HG03108 (cell line): Measurements from ENCODE around the gene E2F7.
A peak's percentile ranks its signal among the peaks of the same experiment; 100 is the strongest.

Experiments used
- ATAC-seq: cut with Tn5 transposase; IDR thresholded peaks from one replicate; pipeline ENCODE4 v1.9.1; 2021; ENCODE audit warnings: moderate library complexity; ENCODE audit not compliant: unreplicated experiment

E2F7 gene

GRCh38 chr12:77023501-77023900, 41.9 kb downstream of the E2F7 start:
- no peak for ATAC-seq

DNA sequence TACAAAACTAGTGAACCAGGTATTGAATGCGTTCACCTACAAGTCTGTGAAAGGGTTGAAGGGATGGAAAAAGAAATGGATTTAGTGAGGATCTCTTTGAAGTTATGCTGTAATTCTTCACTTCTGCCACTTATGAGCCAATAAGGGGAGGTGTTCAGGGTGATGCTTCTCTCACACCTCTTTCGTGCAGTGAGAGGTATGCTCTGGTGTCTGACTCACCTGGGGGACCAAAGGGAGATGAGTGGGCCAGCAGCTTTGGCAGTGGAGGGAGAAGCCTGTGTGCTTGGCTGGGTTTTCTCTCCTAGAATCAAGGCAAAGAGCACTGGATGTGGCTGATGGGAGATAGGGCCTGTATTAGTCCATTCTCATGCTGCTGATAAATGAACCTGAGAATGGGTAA, 45.4 kb downstream of the E2F7 start:
- no peak for ATAC-seq

- ATAC-seq = no peak
Observed at GRCh38 chr12:77016606-77017005, 48.8 kb downstream of the E2F7 start.

- no peak for ATAC-seq
Observed at GRCh38 chr12:77013091-77013490, 52.3 kb downstream of the E2F7 start.

DNA sequence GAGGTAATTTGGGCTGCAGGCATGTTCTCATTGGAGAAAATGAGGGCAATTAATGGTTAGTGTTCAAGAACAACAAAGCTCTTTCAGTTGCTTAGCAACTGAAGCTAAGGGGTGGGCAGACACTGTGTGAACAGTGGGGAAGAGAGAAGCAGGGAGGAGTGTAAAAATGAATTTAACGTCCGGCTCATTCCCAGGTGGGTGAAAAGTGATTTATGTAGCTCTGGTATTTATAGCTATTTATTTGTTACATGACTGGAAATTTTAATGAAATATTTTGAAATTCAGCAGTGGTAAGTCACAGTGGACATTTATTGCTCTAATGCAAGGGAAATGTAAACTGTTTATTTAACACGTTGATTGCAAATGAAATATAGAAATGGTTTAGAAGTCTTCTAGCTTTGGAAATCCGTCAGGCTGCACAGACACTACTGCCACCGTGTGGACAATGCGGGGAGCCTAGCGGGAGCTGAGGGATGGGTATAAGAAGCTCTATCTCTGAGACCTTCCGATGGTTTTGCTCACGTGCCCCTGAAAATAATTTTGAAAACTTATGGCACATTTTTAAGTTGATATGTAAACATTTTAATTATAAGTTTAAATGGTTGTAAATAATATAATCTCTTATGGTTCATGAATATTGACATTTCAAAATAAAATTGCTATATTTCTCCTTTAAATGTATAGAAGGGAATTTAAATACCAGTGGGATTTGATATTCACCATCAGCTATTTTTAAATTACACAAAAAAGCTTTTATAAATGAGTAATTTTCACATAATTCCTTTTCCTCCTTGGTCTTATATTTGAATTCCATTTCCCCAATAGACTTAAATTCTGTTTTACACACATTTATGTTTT, 54.4 kb downstream of the E2F7 start:
- ATAC-seq = peak; percentile 83

DNA sequence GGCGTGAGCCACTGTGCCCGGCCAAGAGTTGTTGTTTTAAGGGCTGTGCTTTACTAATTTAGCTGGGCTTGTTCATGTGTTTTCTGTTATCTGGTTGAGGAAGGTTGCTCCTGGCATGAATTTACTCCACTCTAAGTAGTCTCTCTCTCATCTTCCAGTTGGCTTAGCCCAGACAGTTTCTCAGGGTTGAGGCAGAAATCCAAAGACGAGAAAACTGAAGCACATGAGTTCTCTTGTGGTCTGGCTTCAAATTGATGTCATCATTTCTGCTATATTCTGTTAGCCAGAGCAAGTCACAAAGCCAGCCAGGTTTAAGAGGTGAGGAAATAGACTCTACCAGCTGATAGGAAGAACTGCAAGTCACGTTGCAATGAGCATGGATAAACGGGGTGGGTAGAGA, 57.9 kb downstream of the E2F7 start:
- ATAC-seq = no peak

DNA sequence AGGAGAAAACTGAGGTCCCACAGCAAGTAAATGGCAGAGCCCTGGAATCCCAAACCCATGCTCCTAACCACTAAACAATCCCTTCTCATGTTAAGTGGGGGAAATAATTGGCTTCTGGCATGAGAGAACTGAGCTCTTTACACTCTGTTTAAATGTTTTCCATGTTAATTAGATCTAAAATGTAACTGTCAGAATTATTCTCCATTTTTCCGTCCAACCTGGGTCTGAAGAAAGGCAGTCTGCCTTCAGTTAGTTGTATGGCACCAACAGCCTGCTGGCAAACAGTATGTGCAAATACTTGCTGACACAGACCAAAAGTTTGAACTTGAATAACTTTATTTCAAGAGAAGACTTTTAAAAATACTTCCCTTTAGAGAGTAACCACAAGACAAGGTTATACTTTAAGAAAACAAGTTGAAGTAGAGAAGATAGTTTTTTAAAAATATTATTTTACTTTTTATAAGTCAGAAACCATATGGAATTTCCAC, 59.7 kb downstream of the E2F7 start:
- ATAC-seq = no peak

GRCh38 chr12:77003914-77004313, 61.5 kb downstream of the E2F7 start:
- no peak for ATAC-seq

DNA sequence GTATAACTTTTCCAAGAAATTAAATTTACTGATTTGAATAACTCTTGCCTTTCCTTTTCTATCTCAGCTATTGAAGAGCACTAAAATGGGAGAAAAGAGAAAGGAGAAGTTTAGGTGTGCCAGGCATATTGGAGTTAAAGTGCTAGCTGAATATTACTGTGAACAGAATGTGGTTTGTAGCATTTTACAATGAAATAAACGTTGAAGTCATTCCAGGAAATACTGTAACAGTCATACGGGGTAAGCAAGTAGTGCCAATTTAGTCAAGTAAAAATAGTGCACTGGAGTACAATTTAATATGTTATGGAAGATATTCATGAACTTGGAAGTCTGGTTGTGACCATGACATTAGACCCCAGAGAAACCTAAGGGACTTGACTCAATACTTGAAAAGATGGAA, 62.1 kb downstream of the E2F7 start:
- ATAC-seq = no peak

GRCh38 chr12:77002382-77002781, 63.0 kb downstream of the E2F7 start:
- ATAC-seq = no peak

DNA sequence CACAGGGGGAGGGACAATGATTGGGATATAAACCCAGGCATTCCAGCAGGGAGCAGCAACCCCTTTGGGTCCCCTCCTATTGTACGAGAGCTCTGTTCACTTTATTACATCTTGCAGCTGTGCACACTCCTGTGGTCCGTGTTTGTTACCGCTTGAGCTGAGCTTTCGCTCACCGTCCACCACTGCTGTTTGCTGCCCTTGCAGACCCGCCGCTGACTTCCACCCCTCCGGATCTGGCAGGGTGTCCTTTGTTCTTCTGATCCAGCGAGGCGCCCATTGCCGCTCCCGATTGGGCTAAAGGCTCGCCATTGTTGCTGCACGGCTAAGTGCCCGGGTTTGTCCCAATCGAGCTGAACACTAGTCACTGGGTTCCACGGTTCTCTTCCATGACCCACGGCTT, 64.1 kb downstream of the E2F7 start:
- no peak for ATAC-seq

DNA sequence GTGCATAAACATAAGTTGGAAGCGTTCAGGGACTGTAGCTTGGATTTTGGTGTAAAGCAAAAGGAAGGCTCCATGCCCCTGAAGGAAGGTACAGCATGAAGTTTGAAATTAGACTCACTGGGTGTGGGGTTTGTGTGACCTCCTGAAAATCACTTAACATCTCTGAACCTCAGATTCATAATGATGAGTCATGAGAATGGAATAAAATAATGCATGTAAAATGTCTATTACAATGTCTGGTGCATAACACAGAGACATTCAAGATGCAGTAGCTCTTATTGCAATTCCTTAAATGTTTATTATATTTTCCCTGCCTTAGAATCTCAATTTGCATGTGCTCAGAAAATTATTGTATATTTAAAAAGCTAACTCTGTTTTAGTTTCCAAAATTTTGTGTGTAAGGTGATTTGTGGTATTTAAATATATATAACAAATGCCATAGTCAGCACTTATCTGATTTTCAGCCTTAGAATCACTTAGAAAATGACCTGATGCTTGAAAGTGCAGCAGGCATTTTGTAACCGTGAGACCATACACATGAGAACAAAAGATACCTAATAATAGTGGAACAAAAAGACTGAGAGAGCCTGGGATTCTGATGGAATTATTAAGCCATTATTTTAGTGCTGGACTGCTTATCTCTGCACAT, 66.3 kb downstream of the E2F7 start:
- ATAC-seq = no peak

DNA sequence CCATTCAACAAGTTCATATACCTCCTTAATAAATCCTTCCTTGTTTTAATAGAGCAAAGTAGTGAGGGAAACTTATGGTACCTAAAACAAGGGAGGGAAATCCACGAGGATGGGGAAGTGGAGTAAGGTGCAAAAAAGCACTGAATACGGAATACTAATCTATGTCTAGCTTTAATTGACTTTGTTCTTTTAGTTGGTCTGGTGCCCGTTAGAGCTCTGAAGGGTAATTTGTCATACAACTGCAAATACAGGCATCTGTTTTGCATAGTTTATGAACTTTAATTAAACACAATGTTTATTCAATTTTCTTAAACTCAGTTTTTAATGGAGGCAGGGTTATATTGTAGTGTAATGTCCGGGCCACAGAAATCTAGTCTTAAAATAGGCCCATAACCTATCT, 67.0 kb downstream of the E2F7 start:
- ATAC-seq = no peak

DNA sequence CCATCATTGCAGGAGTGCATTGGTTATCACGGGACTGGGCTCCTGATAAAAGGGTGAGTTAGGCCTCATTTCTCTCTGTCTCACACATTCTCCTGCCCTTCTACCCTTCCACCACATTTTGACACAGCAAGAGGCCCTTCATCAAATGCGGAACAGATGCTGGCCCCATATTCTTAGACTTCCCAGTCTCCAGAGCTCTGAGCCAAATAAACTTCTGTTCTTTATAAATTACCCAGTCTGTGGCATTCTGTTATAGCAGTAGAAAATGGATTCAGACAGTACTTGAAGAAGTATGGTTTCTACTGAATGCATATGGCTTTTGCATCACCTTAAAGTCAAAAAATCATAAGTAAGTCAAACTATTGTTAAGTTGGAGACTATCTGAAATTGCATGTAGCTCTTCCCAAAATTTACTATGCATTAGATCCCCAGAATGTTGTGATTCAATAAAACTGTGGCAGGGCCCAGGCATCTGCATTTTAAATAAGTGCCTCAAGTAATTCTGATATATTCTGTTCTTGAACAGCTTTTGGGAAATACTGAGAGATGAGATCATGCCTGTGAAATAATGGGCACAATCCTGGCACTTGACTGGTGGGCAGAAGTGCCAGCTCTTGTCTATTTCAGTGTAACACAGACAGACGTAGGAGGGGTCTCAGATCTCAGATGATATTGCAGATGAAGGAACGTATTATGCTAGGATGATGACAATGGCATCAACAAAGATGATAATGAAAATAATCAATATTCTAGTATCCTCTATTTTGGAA, 68.2 kb downstream of the E2F7 start:
- ATAC-seq = no peak

DNA sequence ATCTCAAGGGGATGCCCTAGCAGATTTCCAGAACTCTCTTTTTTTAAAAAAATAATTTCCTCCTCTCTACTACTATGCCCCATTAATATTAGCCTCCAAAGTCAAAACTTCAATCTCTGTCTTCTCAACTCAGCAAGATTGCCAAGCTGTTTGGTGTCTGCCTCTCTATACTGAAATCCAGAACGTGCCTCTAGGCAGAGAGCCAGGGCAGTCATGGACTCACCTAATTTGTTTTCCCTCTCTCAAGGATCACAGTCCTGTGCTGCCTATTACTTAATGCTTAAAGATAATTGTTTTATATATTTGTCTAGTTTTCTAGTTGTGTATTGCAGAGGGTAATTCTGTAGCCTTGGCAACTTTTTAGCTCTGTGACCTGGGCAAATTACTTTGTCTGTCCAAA, 74.7 kb downstream of the E2F7 start:
- no peak for ATAC-seq

- ATAC-seq = no peak
Observed at GRCh38 chr12:76984566-76984965, 80.8 kb downstream of the E2F7 start.

GRCh38 chr12:76983420-76983819, 81.9 kb downstream of the E2F7 start:
- no peak for ATAC-seq

DNA sequence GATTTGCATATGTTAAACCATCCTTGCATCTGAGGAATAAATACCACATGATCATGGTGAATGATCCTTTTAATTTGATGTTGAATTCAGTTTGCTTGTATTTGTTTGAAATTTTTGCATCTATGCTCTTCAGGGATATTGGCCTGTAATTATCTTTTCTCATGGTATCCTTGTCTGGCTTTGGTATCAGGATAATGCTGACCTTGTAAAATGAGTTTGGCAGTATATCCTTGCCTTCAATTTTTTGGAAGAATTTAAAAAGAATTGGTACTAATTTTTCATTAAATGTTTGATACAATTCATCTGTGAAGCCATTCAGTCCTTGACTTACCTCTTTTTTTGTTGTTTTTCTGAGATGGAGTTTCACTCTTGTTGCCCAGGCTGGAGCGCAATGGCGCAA, 85.2 kb downstream of the E2F7 start:
- no peak for ATAC-seq

DNA sequence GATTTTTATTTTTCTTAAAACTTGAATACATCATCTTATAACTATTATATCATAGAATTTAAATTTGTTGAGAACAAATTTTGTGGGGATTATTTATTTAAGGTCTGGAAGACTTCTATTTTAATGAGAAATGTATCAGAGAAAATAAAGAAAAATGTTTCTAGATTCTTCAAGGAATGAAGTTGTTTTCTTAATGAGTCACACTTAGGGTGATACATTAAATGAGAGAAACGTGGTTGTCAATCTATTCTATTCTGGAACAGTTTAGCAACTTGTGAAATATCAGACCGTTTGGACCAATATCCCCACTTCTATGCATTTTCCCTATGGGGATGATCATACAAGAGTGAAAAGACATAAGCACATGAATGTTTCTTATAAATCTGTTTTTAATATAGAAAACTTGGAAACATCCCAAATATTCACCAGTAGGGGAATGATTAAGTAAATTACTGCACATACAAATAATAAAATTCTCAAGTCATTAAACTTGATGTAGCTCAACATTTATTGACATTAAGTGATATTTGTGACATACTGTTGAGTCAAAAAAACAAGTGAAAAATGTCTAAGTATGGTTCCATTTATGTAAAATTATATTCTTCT, 88.5 kb downstream of the E2F7 start:
- ATAC-seq = no peak
